Spleen (tissue), 13 donors: ENCODE measurements around the gene PTPRN2. TPM values are rescaled to one million over a fixed set of nuclear protein-coding genes. Genes with fewer than 3 reads are reported as not detected.
"Not testable (repeated sequence)": the region's sequence is repeated elsewhere in the genome, so short reads cannot be mapped to it uniquely, and the experiment has no call there.

ENCODE experiments used
- DNase-seq: peaks from one replicate; pipeline ENCODE4 v3.0.0-alpha.2; 2020
- H3K27ac ChIP-seq, 8 donors: fragments of 200-600 bp; sonication (generic) in 7 of 8; 1 replicate in 4 of 8; 2 replicates in 4 of 8; pipeline versions ENCODE4 v1.5.0 to v1.8.0; 2016 to 2021; ENCODE audit warnings: inconsistent platforms in 4 of 8, mild to moderate bottlenecking in 4 of 8, moderate library complexity in 1 of 8
- H3K27me3 ChIP-seq, 7 donors: fragments of 200-600 bp; sonication (generic) in 6 of 7; replicated peaks in 1 of 7; 1 replicate in 4 of 7; 2 replicates in 3 of 7; pipeline versions ENCODE4 v1.5.0 to v1.8.0; 2016 to 2021; ENCODE audit warnings: inconsistent platforms in 3 of 7, mild to moderate bottlenecking in 1 of 7
- H3K36me3 ChIP-seq, 6 donors: fragments of 200-600 bp; sonication (generic) in 5 of 6; 1 replicate in 4 of 6; 2 replicates in 2 of 6; pipeline versions ENCODE4 v1.5.0 to v1.8.0; 2016 to 2021; ENCODE audit warnings: inconsistent platforms in 2 of 6
- H3K4me1 ChIP-seq, 6 donors: fragments of 200-600 bp; sonication (generic) in 5 of 6; 1 replicate in 3 of 6; 2 replicates in 3 of 6; pipeline versions ENCODE4 v1.5.0 to v1.8.0; 2016 to 2021; ENCODE audit warnings: inconsistent platforms in 3 of 6
- H3K4me3 ChIP-seq, 8 donors: fragments of 200-600 bp; sonication (generic) in 7 of 8; 1 replicate in 4 of 8; 2 replicates in 4 of 8; pipeline versions ENCODE4 v1.5.0 to v1.8.0; 2016 to 2021; ENCODE audit warnings: inconsistent platforms in 4 of 8, mild to moderate bottlenecking in 4 of 8, moderate library complexity in 2 of 8
- H3K9me3 ChIP-seq, 8 donors: fragments of 200-600 bp; sonication (generic) in 7 of 8; 1 replicate in 4 of 8; 2 replicates in 4 of 8; pipeline versions ENCODE4 v1.5.0 to v1.8.0; 2016 to 2021; ENCODE audit warnings: inconsistent platforms in 4 of 8
- POLR2A ChIP-seq, 3 donors: fragments of 450-650 bp; IDR thresholded peaks; one replicate each; pipeline ENCODE4 v1.5.1; 2017; ENCODE audit warnings: antibody characterized with exemption in 3 of 3, mild to moderate bottlenecking in 1 of 3
- POLR2AphosphoS5 ChIP-seq, 3 donors: sonication (generic); formaldehyde crosslinking; IDR thresholded peaks; one replicate each; pipeline ENCODE4 v1.5.1; 2017; ENCODE audit warnings: antibody characterized with exemption in 3 of 3
- WGBS, 5 donors: extraction: QIAGEN DNeasy Blood & Tissue Kit in 3 of 5; methylation state at CpG; one replicate each; pipeline versions ENCODE4 v1.1.5 to v1.1.7; 2013 to 2018; 5-methylcytosine and 5-hydroxymethylcytosine counted together
- intact Hi-C: fragments of 100-400 bp; cut with DNase I; formaldehyde crosslinking; loops from one replicate; pipeline ENCODE4 v1.15.0; 2023; ENCODE audit warnings: low total_unique reads
- long read RNA-seq, 2 donors: transcript quantifications; one replicate each; lab custom pipeline, GENCODE V29; 2026
- polyA plus RNA-seq, 3 donors: library from polyadenylated mRNA; stranded (reverse); fragments of 200-250 nt; gene quantifications; one replicate each; pipeline ENCODE4 v1.2.1, GENCODE V29; 2013
- total RNA-seq, 7 donors: library from RNA; depleted of rRNA in 3 of 7; stranded (reverse); fragments of >200 nt in 3 of 7; fragmentation: NEBNext Ultra II Directional in 4 of 7; extraction: Animal tissue kit (Norgen Biotek cat#: 25700) in 4 of 7; gene quantifications; one replicate each; pipeline versions ENCODE4 v1.1.0 to v1.2.1, GENCODE V29; 2016 to 2021
- TF ChIP-seq, protein P1 (sequence below), 11 experiments: fragments of 200-600 bp in 7 of 11; fragments of 450-650 bp in 4 of 11; sonication (generic) in 4 of 11; IDR thresholded peaks in 8 of 11; conservative IDR thresholded peaks in 3 of 11; 1 replicate in 7 of 11; 2 replicates in 4 of 11; pipeline versions ENCODE4 v1.4.0 to v1.8.0; 2016 to 2021; ENCODE audit warnings: antibody characterized with exemption in 11 of 11, inconsistent platforms in 4 of 11, mild to moderate bottlenecking in 1 of 11
- donor health status: healthy with polysubstance abuse.
- donor health status: DM: no; HTN: no; CAD: no; lungs with moderate emphysema.
- donor health status: DM: no; HTN: no; CAD: no.
- donor health status: Bipolar disorder and iron deficiency.
- donor health status: healthy.
- donor health status: DM: no; HTN: no; CAD: no.
- donor health status: DM: yes; HTN: yes; CAD: no.

PTPRN2 gene
- 10 to 100 TPM in 6 of 7 donors, 1 to 10 TPM in 1; 7.9 to 22.8 (median 16.8) TPM for total RNA-seq
- polyA plus RNA-seq: 10 to 100 TPM in 1 of 3 donors, 1 to 10 TPM in 2; 7.0 to 19.4 (median 7.8) TPM
- long read RNA-seq, donor 1, partial matches to known transcripts: 23 of 23 reads
- long read RNA-seq, donor 1, other reads (novel, unspliced or antisense): 0 of 23 reads
- long read RNA-seq, donor 2, partial matches to known transcripts: 8 of 8 reads
- long read RNA-seq, donor 2, other reads (novel, unspliced or antisense): 0 of 8 reads

- intact Hi-C loops: no loop called here
- 1 to 4% (median 2%) methylated on average over 10 to 110 of the region's 110 CpGs for whole genome bisulfite sequencing, 5 donors
- Histone ChIP-seq H3K4me3 (peak within 1 kb of the TSS in 6 of 8 donors; percentile 7 to 61 (median 36)), H3K36me3 (no peaks in the 10 kb centered on the region), H3K4me1 (peaks cover 10 to 29% (median 16%) of the 10 kb centered on the region in 6 donors), H3K27me3 (peaks cover 0 to 67% (median 49%) of the 10 kb centered on the region in 7 donors), H3K9me3 (peaks cover 0 to 3% (median 0%) of the 10 kb centered on the region in 8 donors), H3K27ac (no peak within 1 kb of the TSS)
- TF ChIP-seq, protein P1, sequence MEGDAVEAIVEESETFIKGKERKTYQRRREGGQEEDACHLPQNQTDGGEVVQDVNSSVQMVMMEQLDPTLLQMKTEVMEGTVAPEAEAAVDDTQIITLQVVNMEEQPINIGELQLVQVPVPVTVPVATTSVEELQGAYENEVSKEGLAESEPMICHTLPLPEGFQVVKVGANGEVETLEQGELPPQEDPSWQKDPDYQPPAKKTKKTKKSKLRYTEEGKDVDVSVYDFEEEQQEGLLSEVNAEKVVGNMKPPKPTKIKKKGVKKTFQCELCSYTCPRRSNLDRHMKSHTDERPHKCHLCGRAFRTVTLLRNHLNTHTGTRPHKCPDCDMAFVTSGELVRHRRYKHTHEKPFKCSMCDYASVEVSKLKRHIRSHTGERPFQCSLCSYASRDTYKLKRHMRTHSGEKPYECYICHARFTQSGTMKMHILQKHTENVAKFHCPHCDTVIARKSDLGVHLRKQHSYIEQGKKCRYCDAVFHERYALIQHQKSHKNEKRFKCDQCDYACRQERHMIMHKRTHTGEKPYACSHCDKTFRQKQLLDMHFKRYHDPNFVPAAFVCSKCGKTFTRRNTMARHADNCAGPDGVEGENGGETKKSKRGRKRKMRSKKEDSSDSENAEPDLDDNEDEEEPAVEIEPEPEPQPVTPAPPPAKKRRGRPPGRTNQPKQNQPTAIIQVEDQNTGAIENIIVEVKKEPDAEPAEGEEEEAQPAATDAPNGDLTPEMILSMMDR (IDR thresholded peaks at IDR 0.05 in 8 of 11, conservative IDR thresholded peaks at IDR 0.05 in 3 of 11): no peak
- no peak for TF ChIP-seq POLR2AphosphoS5 (IDR thresholded peaks at IDR 0.05)
- no peak for TF ChIP-seq POLR2A (IDR thresholded peaks at IDR 0.05)
- DNase-seq: peak; percentile 77
Measured at GRCh38 chr7:158587162-158588084, at the start of gene PTPRN2. Gene PTPRN2, minus strand, starts transcription at chr7:158587823.

- intact Hi-C loops: no loop called here
- Histone ChIP-seq H3K36me3 (peaks cover 0 to 74% (median 5%) of the 10 kb centered on the region in 6 donors), H3K4me3 (no peak overlapping the region), H3K9me3 (no peaks in the 10 kb centered on the region), H3K4me1 (no peaks in the 10 kb centered on the region), H3K27ac (no peak overlapping the region), H3K27me3 (no peaks in the 10 kb centered on the region)
- TF ChIP-seq POLR2A (IDR thresholded peaks at IDR 0.05) (no peak), POLR2AphosphoS5 (IDR thresholded peaks at IDR 0.05) (no peak)
- TF ChIP-seq, protein P1 (IDR thresholded peaks at IDR 0.05 in 8 of 11, conservative IDR thresholded peaks at IDR 0.05 in 3 of 11): no peak
- DNase-seq: no peak
- 88 to 93% (median 90%) methylated on average over 11 of the region's 11 CpGs for WGBS, 5 donors
Measured at GRCh38 chr7:158633055-158633956, 45.7 kb upstream of the PTPRN2 start.

- WGBS, 5 donors: 86 to 98% (median 90%) methylated on average over 3 of the region's 3 CpGs
- DNase-seq: no peak
- no peak for TF ChIP-seq POLR2A (IDR thresholded peaks at IDR 0.05)
- TF ChIP-seq, protein P1 (IDR thresholded peaks at IDR 0.05 in 8 of 11, conservative IDR thresholded peaks at IDR 0.05 in 3 of 11): no peak
- TF ChIP-seq POLR2AphosphoS5 (IDR thresholded peaks at IDR 0.05): no peak
- Histone ChIP-seq H3K27ac (no peak overlapping the region), H3K4me3 (no peak overlapping the region), H3K4me1 (no peaks in the 10 kb centered on the region), H3K27me3 (no peaks in the 10 kb centered on the region), H3K9me3 (no peaks in the 10 kb centered on the region), H3K36me3 (peaks cover 0 to 70% (median 5%) of the 10 kb centered on the region in 6 donors)
- intact Hi-C loops: no loop called here
Measured at GRCh38 chr7:158631574-158632195, 44.1 kb upstream of the PTPRN2 start.

DNA sequence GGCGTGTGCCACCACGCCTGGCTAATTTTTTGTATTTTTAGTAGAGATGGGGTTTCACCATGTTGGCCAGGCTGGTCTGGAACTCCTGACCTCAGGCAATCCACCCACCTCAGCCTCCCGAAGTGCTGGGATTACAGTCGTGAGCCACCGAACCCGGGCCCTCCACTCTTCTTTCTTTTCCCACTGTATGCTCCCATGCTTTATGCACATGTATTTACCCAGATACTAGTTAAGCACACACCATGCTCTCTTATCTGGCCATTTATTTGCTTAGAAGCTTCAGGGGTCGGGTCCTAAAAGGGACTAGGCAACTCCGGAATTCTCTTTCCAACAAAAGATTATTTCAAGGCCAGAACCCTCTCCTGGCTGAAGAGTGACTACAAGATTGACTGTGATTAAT, 38.7 kb upstream of the PTPRN2 start:
- H3K27ac ChIP-seq, H3K4me3 ChIP-seq, H3K4me1 ChIP-seq, H3K9me3 ChIP-seq, H3K27me3 ChIP-seq, DNase-seq, intact Hi-C loops: not testable (repeated sequence)
- peaks cover 0 to 62% (median 5%) of the 10 kb centered on the region in 6 donors for H3K36me3 ChIP-seq
- 89 to 98% (median 94%) methylated on average over 8 of the region's 8 CpGs for WGBS, 5 donors
